HEK293 (cell line): ENCODE measurements around the gene COX5A.

Experiments
- GLI2 ChIP-seq: fragments of 450-650 bp; formaldehyde crosslinking; IDR thresholded peaks from 2 replicates; pipeline ENCODE4; 2017; ENCODE audit warnings: missing biosample characterization, missing genetic modification characterization, low read depth, borderline replicate concordance
- GLIS1 ChIP-seq: fragments of 450-650 bp; formaldehyde crosslinking; IDR thresholded peaks from 2 replicates; pipeline ENCODE4 v1.5.1; 2016; ENCODE audit warnings: missing biosample characterization, missing genetic modification characterization
- GLIS2 ChIP-seq: fragments of 450-650 bp; formaldehyde crosslinking; IDR thresholded peaks from 2 replicates; pipeline ENCODE4 v1.5.1; 2016; ENCODE audit warnings: missing biosample characterization, missing genetic modification characterization
- HIC1 ChIP-seq: fragments of 450-650 bp; formaldehyde crosslinking; IDR thresholded peaks from 2 replicates; pipeline ENCODE4 v1.5.1; 2016; ENCODE audit warnings: missing biosample characterization, missing genetic modification characterization
- KLF1 ChIP-seq: fragments of 450-650 bp; formaldehyde crosslinking; IDR thresholded peaks from 2 replicates; pipeline ENCODE4 v1.5.1; 2016; ENCODE audit warnings: missing biosample characterization, missing genetic modification characterization
- KLF10 ChIP-seq: fragments of 450-650 bp; IDR thresholded peaks from 2 replicates; pipeline ENCODE4 v1.5.1; 2018; ENCODE audit warnings: missing biosample characterization, mild to moderate bottlenecking, missing genetic modification characterization
- OSR2 ChIP-seq: fragments of 450-650 bp; formaldehyde crosslinking; IDR thresholded peaks from 2 replicates; pipeline ENCODE4 v1.5.1; 2016; ENCODE audit warnings: missing biosample characterization, missing genetic modification characterization
- REPIN1 ChIP-seq: fragments of 450-650 bp; formaldehyde crosslinking; IDR thresholded peaks from 2 replicates; pipeline ENCODE4 v1.5.1; 2017; ENCODE audit warnings: missing biosample characterization, missing genetic modification characterization, low read depth
- YY2 ChIP-seq: fragments of 450-650 bp; formaldehyde crosslinking; IDR thresholded peaks from 2 replicates; pipeline ENCODE4 v1.5.1; 2016; ENCODE audit warnings: missing biosample characterization, missing genetic modification characterization
- ZFHX2 ChIP-seq: fragments of 450-650 bp; formaldehyde crosslinking; conservative IDR thresholded peaks from 2 replicates; pipeline ENCODE4 v1.5.1; 2016; ENCODE audit warnings: missing biosample characterization, missing genetic modification characterization
- ZNF132 ChIP-seq: fragments of 450-650 bp; formaldehyde crosslinking; IDR thresholded peaks from 2 replicates; pipeline ENCODE4 v1.5.1; 2017; ENCODE audit warnings: missing biosample characterization, missing genetic modification characterization, borderline replicate concordance
- ZNF140 ChIP-seq: fragments of 450-650 bp; formaldehyde crosslinking; IDR thresholded peaks from 2 replicates; pipeline ENCODE4 v1.5.1; 2016; ENCODE audit warnings: missing biosample characterization, missing genetic modification characterization
- ZNF148 ChIP-seq: fragments of 450-650 bp; formaldehyde crosslinking; IDR thresholded peaks from 2 replicates; pipeline ENCODE4 v1.5.0; 2017; ENCODE audit warnings: missing biosample characterization, missing genetic modification characterization, borderline replicate concordance
- ZNF157 ChIP-seq: fragments of 450-650 bp; formaldehyde crosslinking; IDR thresholded peaks from 2 replicates; pipeline ENCODE4 v1.5.1; 2016; ENCODE audit warnings: missing biosample characterization, missing genetic modification characterization
- ZNF169 ChIP-seq: fragments of 450-650 bp; formaldehyde crosslinking; IDR thresholded peaks from 2 replicates; pipeline ENCODE4 v1.5.1; 2016; ENCODE audit warnings: missing biosample characterization, missing genetic modification characterization
- ZNF18 ChIP-seq: fragments of 450-650 bp; formaldehyde crosslinking; IDR thresholded peaks from 2 replicates; pipeline ENCODE4 v1.5.1; 2016; ENCODE audit warnings: missing biosample characterization, missing genetic modification characterization
- ZNF202 ChIP-seq: fragments of 450-650 bp; formaldehyde crosslinking; IDR thresholded peaks from 2 replicates; pipeline ENCODE4 v1.5.1; 2016; ENCODE audit warnings: missing biosample characterization, missing genetic modification characterization, borderline replicate concordance
- ZNF214 ChIP-seq: fragments of 450-650 bp; formaldehyde crosslinking; IDR thresholded peaks from 2 replicates; pipeline ENCODE4 v1.5.1; 2017; ENCODE audit warnings: missing biosample characterization, mild to moderate bottlenecking, missing genetic modification characterization, borderline replicate concordance
- ZNF248 ChIP-seq: fragments of 450-650 bp; formaldehyde crosslinking; IDR thresholded peaks from 2 replicates; pipeline ENCODE4 v1.5.1; 2017; ENCODE audit warnings: missing biosample characterization, missing genetic modification characterization
- ZNF26 ChIP-seq: fragments of 450-650 bp; formaldehyde crosslinking; IDR thresholded peaks from 2 replicates; pipeline ENCODE4 v1.5.1; 2016; ENCODE audit warnings: missing biosample characterization, missing genetic modification characterization
- ZNF266 ChIP-seq: fragments of 450-650 bp; formaldehyde crosslinking; IDR thresholded peaks from 2 replicates; pipeline ENCODE4 v1.5.1; 2016; ENCODE audit warnings: missing biosample characterization, missing genetic modification characterization, low read depth
- ZNF292 ChIP-seq: fragments of 450-650 bp; formaldehyde crosslinking; IDR thresholded peaks from 2 replicates; pipeline ENCODE4 v1.5.1; 2016; ENCODE audit warnings: low read depth, missing biosample characterization, missing genetic modification characterization, borderline replicate concordance
- ZNF362 ChIP-seq: fragments of 450-650 bp; formaldehyde crosslinking; IDR thresholded peaks from 2 replicates; pipeline ENCODE4 v1.5.1; 2016; ENCODE audit warnings: missing biosample characterization, missing genetic modification characterization
- ZNF366 ChIP-seq: fragments of 450-650 bp; formaldehyde crosslinking; conservative IDR thresholded peaks from 2 replicates; pipeline ENCODE4 v1.5.1; 2016; ENCODE audit warnings: missing biosample characterization, missing genetic modification characterization
- ZNF404 ChIP-seq: fragments of 450-650 bp; formaldehyde crosslinking; IDR thresholded peaks from 2 replicates; pipeline ENCODE4 v1.5.1; 2017; ENCODE audit warnings: missing biosample characterization, missing genetic modification characterization
- ZNF426 ChIP-seq: fragments of 450-650 bp; formaldehyde crosslinking; IDR thresholded peaks from 2 replicates; pipeline ENCODE4 v1.5.1; 2017; ENCODE audit warnings: missing biosample characterization, missing genetic modification characterization, mild to moderate bottlenecking, inconsistent platforms, moderate library complexity
- ZNF433 ChIP-seq: fragments of 450-650 bp; formaldehyde crosslinking; IDR thresholded peaks from 2 replicates; pipeline ENCODE4 v1.5.1; 2016; ENCODE audit warnings: missing biosample characterization, missing genetic modification characterization, low read depth
- ZNF747 ChIP-seq: fragments of 450-650 bp; formaldehyde crosslinking; IDR thresholded peaks from 2 replicates; pipeline ENCODE4 v1.5.1; 2016; ENCODE audit warnings: missing biosample characterization, missing genetic modification characterization
- ZNF777 ChIP-seq: fragments of 450-650 bp; formaldehyde crosslinking; IDR thresholded peaks from 2 replicates; pipeline ENCODE4 v1.5.1; 2017; ENCODE audit warnings: missing biosample characterization, missing genetic modification characterization, borderline replicate concordance
- ZNF792 ChIP-seq: fragments of 450-650 bp; formaldehyde crosslinking; IDR thresholded peaks from 2 replicates; pipeline ENCODE4 v1.5.1; 2016; ENCODE audit warnings: missing biosample characterization, missing genetic modification characterization
- ZSCAN16 ChIP-seq: fragments of 450-650 bp; formaldehyde crosslinking; IDR thresholded peaks from 2 replicates; pipeline ENCODE4 v1.5.1; 2016; ENCODE audit warnings: missing biosample characterization, missing genetic modification characterization
- ZXDB ChIP-seq: fragments of 450-650 bp; formaldehyde crosslinking; IDR thresholded peaks from 2 replicates; pipeline ENCODE4 v1.5.1; 2016; ENCODE audit warnings: missing biosample characterization, missing genetic modification characterization

The COX5A gene

GRCh38 chr15:74937590-74938371 is at the start of gene COX5A (continued):
- no peak for TF ChIP-seq ZNF426 (tag by site-specific recombination)
- peak; percentile 85; the same call in 1 of the 2 replicates for TF ChIP-seq KLF10 (tag by site-specific recombination)
- no peak for TF ChIP-seq ZNF214
- TF ChIP-seq ZNF18 (tag by site-specific recombination), result no peak
- TF ChIP-seq GLIS1, result no peak; the same call in 1 of the 2 replicates
- no peak for TF ChIP-seq ZNF132
- 0 out of 2 replicates have a peak, but pooled peaks have one; percentile 25 for TF ChIP-seq ZNF792 (tag by site-specific recombination)
- peak; percentile 45; the same call in 1 of the 2 replicates for TF ChIP-seq KLF1 (tag by site-specific recombination)
- no peak; the same call in 1 of the 2 replicates for TF ChIP-seq ZNF169 (tag by site-specific recombination)
- peak; percentile 35; the same call in 1 of the 2 replicates for TF ChIP-seq OSR2 (tag by site-specific recombination)
- TF ChIP-seq ZNF292, result peak; percentile 31; the same call in 1 of the 2 replicates
- TF ChIP-seq ZNF202 (tag by site-specific recombination), result no peak
- TF ChIP-seq ZNF404 (tag by site-specific recombination), result no peak
- peak; percentile 94 for TF ChIP-seq ZFHX2 (tag by site-specific recombination)
- no peak; the same call in 1 of the 2 replicates for TF ChIP-seq ZNF366 (tag by site-specific recombination)
- peak; percentile 53 for TF ChIP-seq ZXDB (tag by site-specific recombination)
- TF ChIP-seq HIC1, result peak; percentile 88
- no peak for TF ChIP-seq GLI2 (tag by site-specific recombination)
- TF ChIP-seq YY2 (tag by site-specific recombination), result peak; percentile 86
- no peak for TF ChIP-seq ZNF26
- TF ChIP-seq REPIN1 (tag by site-specific recombination), result peak; percentile 65; the same call in 1 of the 2 replicates
- TF ChIP-seq ZNF266 (tag by site-specific recombination), result no peak
- TF ChIP-seq ZNF777 (tag by site-specific recombination), result no peak; the same call in 1 of the 2 replicates
- TF ChIP-seq ZNF148, result no peak
- TF ChIP-seq ZNF362 (tag by site-specific recombination), result no peak
- TF ChIP-seq ZNF248 (tag by site-specific recombination), result no peak
- peak; percentile 90 for TF ChIP-seq GLIS2 (tag by site-specific recombination)
- no peak for TF ChIP-seq ZNF747
- peak; percentile 49 for TF ChIP-seq ZSCAN16 (tag by site-specific recombination)
- no peak for TF ChIP-seq ZNF140 (tag by site-specific recombination)
- TF ChIP-seq ZNF433, result no peak
- no peak for TF ChIP-seq ZNF157 (tag by site-specific recombination)
